HEK293 (cell line): ENCODE data around the gene SRD5A1.

Source experiments
- KLF9 ChIP-seq: fragments of 450-650 bp; formaldehyde crosslinking; IDR thresholded peaks from 2 replicates; pipeline ENCODE4 v1.5.1; 2016; ENCODE audit warnings: missing biosample characterization, missing genetic modification characterization, low read depth
- SP2 ChIP-seq: fragments of 450-650 bp; formaldehyde crosslinking; IDR thresholded peaks from 2 replicates; pipeline ENCODE4 v1.5.1; 2016; ENCODE audit warnings: missing biosample characterization, missing genetic modification characterization
- TCF7L2 ChIP-seq: IDR thresholded peaks from 2 replicates; pipeline ENCODE4 v1.6.1; 2011; ENCODE audit warnings: low read depth, mild to moderate bottlenecking, inconsistent platforms, low read length, moderate library complexity, borderline replicate concordance
- ZBTB48 ChIP-seq: fragments of 450-650 bp; formaldehyde crosslinking; IDR thresholded peaks from 2 replicates; pipeline ENCODE4 v1.5.1; 2016; ENCODE audit warnings: missing biosample characterization, missing genetic modification characterization
- ZBTB8A ChIP-seq: fragments of 450-650 bp; formaldehyde crosslinking; IDR thresholded peaks from 2 replicates; pipeline ENCODE4 v1.5.1; 2016; ENCODE audit warnings: missing biosample characterization, missing genetic modification characterization
- ZNF133 ChIP-seq: fragments of 450-650 bp; formaldehyde crosslinking; IDR thresholded peaks from 2 replicates; pipeline ENCODE4 v1.5.1; 2016; ENCODE audit warnings: missing biosample characterization, missing genetic modification characterization
- ZNF146 ChIP-seq: fragments of 450-650 bp; formaldehyde crosslinking; IDR thresholded peaks from 2 replicates; pipeline ENCODE4 v1.5.1; 2016; ENCODE audit warnings: missing biosample characterization, missing genetic modification characterization
- ZNF155 ChIP-seq: fragments of 450-650 bp; formaldehyde crosslinking; IDR thresholded peaks from 2 replicates; pipeline ENCODE4 v1.5.1; 2016; ENCODE audit warnings: missing biosample characterization, missing genetic modification characterization
- ZNF169 ChIP-seq: fragments of 450-650 bp; formaldehyde crosslinking; IDR thresholded peaks from 2 replicates; pipeline ENCODE4 v1.5.1; 2016; ENCODE audit warnings: missing biosample characterization, missing genetic modification characterization
- ZNF211 ChIP-seq: fragments of 450-650 bp; formaldehyde crosslinking; IDR thresholded peaks from 2 replicates; pipeline ENCODE4 v1.5.1; 2016; ENCODE audit warnings: low read depth, missing biosample characterization, missing genetic modification characterization
- ZNF292 ChIP-seq: fragments of 450-650 bp; formaldehyde crosslinking; IDR thresholded peaks from 2 replicates; pipeline ENCODE4 v1.5.1; 2016; ENCODE audit warnings: low read depth, missing biosample characterization, missing genetic modification characterization, borderline replicate concordance
- ZNF302 ChIP-seq: fragments of 450-650 bp; formaldehyde crosslinking; IDR thresholded peaks from 2 replicates; pipeline ENCODE4 v1.5.1; 2016; ENCODE audit warnings: missing biosample characterization, missing genetic modification characterization, low read depth
- ZNF324 ChIP-seq: fragments of 450-650 bp; formaldehyde crosslinking; IDR thresholded peaks from 2 replicates; pipeline ENCODE4 v1.5.1; 2016; ENCODE audit warnings: missing biosample characterization, missing genetic modification characterization
- ZNF404 ChIP-seq: fragments of 450-650 bp; formaldehyde crosslinking; IDR thresholded peaks from 2 replicates; pipeline ENCODE4 v1.5.1; 2017; ENCODE audit warnings: missing biosample characterization, missing genetic modification characterization
- ZNF514 ChIP-seq: fragments of 450-650 bp; formaldehyde crosslinking; IDR thresholded peaks from 2 replicates; pipeline ENCODE4 v1.5.1; 2016; ENCODE audit warnings: missing biosample characterization, missing genetic modification characterization
- ZNF555 ChIP-seq: fragments of 450-650 bp; formaldehyde crosslinking; conservative IDR thresholded peaks from 2 replicates; pipeline ENCODE4 v1.5.1; 2017; ENCODE audit warnings: missing biosample characterization, mild to moderate bottlenecking, missing genetic modification characterization, inconsistent platforms
- ZNF571 ChIP-seq: fragments of 450-650 bp; formaldehyde crosslinking; IDR thresholded peaks from 2 replicates; pipeline ENCODE4 v1.5.0; 2017; ENCODE audit warnings: missing biosample characterization, missing genetic modification characterization
- ZNF707 ChIP-seq: fragments of 450-650 bp; formaldehyde crosslinking; IDR thresholded peaks from 2 replicates; pipeline ENCODE4 v1.5.1; 2016; ENCODE audit warnings: missing biosample characterization, missing genetic modification characterization
- ZNF768 ChIP-seq: fragments of 450-650 bp; formaldehyde crosslinking; IDR thresholded peaks from 2 replicates; pipeline ENCODE4 v1.5.1; 2018; ENCODE audit warnings: missing biosample characterization, mild to moderate bottlenecking, missing genetic modification characterization
- ZNF843 ChIP-seq: fragments of 450-650 bp; formaldehyde crosslinking; IDR thresholded peaks from 2 replicates; pipeline ENCODE4 v1.5.1; 2016; ENCODE audit warnings: missing biosample characterization, missing genetic modification characterization
- ZSCAN16 ChIP-seq: fragments of 450-650 bp; formaldehyde crosslinking; IDR thresholded peaks from 2 replicates; pipeline ENCODE4 v1.5.1; 2016; ENCODE audit warnings: missing biosample characterization, missing genetic modification characterization
- TF ChIP-seq, protein P1 (sequence below): fragments of 450-650 bp; formaldehyde crosslinking; IDR thresholded peaks from 2 replicates; pipeline ENCODE4 v1.5.1; 2016; ENCODE audit warnings: missing biosample characterization, missing genetic modification characterization
- TF ChIP-seq, protein P2 (sequence below): fragments of 450-650 bp; formaldehyde crosslinking; IDR thresholded peaks from 2 replicates; pipeline ENCODE4 v1.5.1; 2016; ENCODE audit warnings: missing biosample characterization, missing genetic modification characterization
- TF ChIP-seq, protein P3 (sequence below): fragments of 450-650 bp; formaldehyde crosslinking; IDR thresholded peaks from 2 replicates; pipeline ENCODE4 v1.5.1; 2017; ENCODE audit warnings: missing biosample characterization, missing genetic modification characterization
- TF ChIP-seq, protein P4 (sequence below): fragments of 450-650 bp; formaldehyde crosslinking; IDR thresholded peaks from 2 replicates; pipeline ENCODE4 v1.5.1; 2016; ENCODE audit warnings: missing biosample characterization, missing genetic modification characterization, borderline replicate concordance
- TF ChIP-seq, protein P5 (sequence below): fragments of 450-650 bp; formaldehyde crosslinking; IDR thresholded peaks from 2 replicates; pipeline ENCODE4 v1.5.1; 2017; ENCODE audit warnings: missing biosample characterization, missing genetic modification characterization
- TF ChIP-seq, protein P6 (sequence below): fragments of 450-650 bp; formaldehyde crosslinking; IDR thresholded peaks from 2 replicates; pipeline ENCODE4 v1.5.1; 2016; ENCODE audit warnings: missing biosample characterization, missing genetic modification characterization
- TF ChIP-seq, protein P7 (sequence below): fragments of 450-650 bp; formaldehyde crosslinking; IDR thresholded peaks from 2 replicates; pipeline ENCODE4 v1.5.1; 2016; ENCODE audit warnings: missing biosample characterization, missing genetic modification characterization

The SRD5A1 gene

DNA sequence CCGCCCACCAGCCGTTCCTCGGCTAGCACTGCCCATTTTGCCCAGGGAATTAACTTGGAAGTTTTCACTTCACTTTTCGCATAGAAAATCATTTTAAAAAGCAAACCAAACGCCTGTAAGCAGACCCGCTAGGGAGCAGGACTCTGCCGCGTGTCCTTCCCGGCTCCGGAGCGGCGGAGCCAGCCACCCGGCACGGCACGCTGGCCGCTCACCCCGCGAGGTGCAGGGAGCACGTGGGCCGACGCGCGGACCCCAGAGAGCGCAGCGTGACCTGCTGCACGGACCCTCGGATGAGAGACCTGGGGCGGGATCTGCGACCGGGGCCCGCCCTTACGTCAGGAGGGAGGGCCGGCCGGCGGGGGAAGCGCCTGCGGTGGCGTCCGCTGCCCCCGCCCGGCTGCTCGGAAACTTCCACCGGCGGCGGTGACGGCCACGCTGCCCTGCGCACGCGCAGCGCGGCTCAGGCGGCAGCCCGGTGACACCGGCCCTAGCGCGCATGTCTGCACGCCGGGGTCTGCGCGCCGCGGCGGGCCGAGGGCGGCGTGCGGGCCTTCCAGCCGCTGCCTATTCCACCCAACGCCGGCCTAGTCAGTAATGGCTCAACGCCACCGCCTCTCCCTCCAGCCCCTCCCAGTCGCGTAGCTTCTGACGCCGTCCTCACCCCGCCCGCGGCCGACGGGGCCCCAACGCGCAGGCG lies 79.5 kb downstream of the SRD5A1 start (continued):
- TF ChIP-seq, protein P1, sequence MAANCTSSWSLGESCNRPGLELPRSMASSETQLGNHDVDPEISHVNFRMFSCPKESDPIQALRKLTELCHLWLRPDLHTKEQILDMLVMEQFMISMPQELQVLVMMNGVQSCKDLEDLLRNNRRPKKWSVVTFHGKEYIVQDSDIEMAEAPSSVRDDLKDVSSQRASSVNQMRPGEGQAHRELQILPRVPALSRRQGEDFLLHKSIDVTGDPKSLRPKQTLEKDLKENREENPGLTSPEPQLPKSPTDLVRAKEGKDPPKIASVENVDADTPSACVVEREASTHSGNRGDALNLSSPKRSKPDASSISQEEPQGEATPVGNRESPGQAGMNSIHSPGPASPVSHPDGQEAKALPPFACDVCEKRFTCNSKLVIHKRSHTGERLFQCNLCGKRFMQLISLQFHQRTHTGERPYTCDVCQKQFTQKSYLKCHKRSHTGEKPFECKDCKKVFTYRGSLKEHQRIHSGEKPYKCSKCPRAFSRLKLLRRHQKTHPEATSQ, result peak; percentile 78; the same call in 1 of the 2 replicates
- TF ChIP-seq ZNF324 (tag by site-specific recombination) (peak; percentile 40; the same call in 1 of the 2 replicates), ZNF155 (tag by site-specific recombination) (no peak), ZNF133 (tag by site-specific recombination) (no peak), ZNF146 (tag by site-specific recombination) (peak; percentile 28; the same call in 1 of the 2 replicates), ZNF211 (tag by site-specific recombination) (no peak), ZNF843 (tag by site-specific recombination) (0 out of 2 replicates have a peak, but pooled peaks have one; percentile 32), ZNF292 (no peak), ZSCAN16 (tag by site-specific recombination) (no peak), ZNF768 (tag by site-specific recombination) (no peak), ZNF571 (no peak), SP2 (peak; percentile 82), TCF7L2 (no peak), ZNF404 (no peak), ZNF302 (tag by site-specific recombination) (no peak), ZNF707 (tag by site-specific recombination) (no peak), ZBTB8A (tag by site-specific recombination) (no peak), KLF9 (tag by site-specific recombination) (no peak), ZNF514 (tag by site-specific recombination) (no peak), ZNF169 (no peak), ZBTB48 (tag by site-specific recombination) (peak; percentile 80), ZNF555 (tag by site-specific recombination) (no peak)
- TF ChIP-seq, protein P2, sequence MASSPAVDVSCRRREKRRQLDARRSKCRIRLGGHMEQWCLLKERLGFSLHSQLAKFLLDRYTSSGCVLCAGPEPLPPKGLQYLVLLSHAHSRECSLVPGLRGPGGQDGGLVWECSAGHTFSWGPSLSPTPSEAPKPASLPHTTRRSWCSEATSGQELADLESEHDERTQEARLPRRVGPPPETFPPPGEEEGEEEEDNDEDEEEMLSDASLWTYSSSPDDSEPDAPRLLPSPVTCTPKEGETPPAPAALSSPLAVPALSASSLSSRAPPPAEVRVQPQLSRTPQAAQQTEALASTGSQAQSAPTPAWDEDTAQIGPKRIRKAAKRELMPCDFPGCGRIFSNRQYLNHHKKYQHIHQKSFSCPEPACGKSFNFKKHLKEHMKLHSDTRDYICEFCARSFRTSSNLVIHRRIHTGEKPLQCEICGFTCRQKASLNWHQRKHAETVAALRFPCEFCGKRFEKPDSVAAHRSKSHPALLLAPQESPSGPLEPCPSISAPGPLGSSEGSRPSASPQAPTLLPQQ, result peak; percentile 90
- TF ChIP-seq, protein P3, sequence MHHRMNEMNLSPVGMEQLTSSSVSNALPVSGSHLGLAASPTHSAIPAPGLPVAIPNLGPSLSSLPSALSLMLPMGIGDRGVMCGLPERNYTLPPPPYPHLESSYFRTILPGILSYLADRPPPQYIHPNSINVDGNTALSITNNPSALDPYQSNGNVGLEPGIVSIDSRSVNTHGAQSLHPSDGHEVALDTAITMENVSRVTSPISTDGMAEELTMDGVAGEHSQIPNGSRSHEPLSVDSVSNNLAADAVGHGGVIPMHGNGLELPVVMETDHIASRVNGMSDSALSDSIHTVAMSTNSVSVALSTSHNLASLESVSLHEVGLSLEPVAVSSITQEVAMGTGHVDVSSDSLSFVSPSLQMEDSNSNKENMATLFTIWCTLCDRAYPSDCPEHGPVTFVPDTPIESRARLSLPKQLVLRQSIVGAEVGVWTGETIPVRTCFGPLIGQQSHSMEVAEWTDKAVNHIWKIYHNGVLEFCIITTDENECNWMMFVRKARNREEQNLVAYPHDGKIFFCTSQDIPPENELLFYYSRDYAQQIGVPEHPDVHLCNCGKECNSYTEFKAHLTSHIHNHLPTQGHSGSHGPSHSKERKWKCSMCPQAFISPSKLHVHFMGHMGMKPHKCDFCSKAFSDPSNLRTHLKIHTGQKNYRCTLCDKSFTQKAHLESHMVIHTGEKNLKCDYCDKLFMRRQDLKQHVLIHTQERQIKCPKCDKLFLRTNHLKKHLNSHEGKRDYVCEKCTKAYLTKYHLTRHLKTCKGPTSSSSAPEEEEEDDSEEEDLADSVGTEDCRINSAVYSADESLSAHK (tag by site-specific recombination), result no peak
- TF ChIP-seq, protein P4, sequence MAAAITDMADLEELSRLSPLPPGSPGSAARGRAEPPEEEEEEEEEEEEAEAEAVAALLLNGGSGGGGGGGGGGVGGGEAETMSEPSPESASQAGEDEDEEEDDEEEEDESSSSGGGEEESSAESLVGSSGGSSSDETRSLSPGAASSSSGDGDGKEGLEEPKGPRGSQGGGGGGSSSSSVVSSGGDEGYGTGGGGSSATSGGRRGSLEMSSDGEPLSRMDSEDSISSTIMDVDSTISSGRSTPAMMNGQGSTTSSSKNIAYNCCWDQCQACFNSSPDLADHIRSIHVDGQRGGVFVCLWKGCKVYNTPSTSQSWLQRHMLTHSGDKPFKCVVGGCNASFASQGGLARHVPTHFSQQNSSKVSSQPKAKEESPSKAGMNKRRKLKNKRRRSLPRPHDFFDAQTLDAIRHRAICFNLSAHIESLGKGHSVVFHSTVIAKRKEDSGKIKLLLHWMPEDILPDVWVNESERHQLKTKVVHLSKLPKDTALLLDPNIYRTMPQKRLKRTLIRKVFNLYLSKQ (tag by site-specific recombination), result no peak
- TF ChIP-seq, protein P5, sequence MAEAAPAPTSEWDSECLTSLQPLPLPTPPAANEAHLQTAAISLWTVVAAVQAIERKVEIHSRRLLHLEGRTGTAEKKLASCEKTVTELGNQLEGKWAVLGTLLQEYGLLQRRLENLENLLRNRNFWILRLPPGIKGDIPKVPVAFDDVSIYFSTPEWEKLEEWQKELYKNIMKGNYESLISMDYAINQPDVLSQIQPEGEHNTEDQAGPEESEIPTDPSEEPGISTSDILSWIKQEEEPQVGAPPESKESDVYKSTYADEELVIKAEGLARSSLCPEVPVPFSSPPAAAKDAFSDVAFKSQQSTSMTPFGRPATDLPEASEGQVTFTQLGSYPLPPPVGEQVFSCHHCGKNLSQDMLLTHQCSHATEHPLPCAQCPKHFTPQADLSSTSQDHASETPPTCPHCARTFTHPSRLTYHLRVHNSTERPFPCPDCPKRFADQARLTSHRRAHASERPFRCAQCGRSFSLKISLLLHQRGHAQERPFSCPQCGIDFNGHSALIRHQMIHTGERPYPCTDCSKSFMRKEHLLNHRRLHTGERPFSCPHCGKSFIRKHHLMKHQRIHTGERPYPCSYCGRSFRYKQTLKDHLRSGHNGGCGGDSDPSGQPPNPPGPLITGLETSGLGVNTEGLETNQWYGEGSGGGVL (tag by site-specific recombination), result peak; percentile 97
- TF ChIP-seq, protein P6, sequence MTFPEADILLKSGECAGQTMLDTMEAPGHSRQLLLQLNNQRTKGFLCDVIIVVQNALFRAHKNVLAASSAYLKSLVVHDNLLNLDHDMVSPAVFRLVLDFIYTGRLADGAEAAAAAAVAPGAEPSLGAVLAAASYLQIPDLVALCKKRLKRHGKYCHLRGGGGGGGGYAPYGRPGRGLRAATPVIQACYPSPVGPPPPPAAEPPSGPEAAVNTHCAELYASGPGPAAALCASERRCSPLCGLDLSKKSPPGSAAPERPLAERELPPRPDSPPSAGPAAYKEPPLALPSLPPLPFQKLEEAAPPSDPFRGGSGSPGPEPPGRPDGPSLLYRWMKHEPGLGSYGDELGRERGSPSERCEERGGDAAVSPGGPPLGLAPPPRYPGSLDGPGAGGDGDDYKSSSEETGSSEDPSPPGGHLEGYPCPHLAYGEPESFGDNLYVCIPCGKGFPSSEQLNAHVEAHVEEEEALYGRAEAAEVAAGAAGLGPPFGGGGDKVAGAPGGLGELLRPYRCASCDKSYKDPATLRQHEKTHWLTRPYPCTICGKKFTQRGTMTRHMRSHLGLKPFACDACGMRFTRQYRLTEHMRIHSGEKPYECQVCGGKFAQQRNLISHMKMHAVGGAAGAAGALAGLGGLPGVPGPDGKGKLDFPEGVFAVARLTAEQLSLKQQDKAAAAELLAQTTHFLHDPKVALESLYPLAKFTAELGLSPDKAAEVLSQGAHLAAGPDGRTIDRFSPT (tag by site-specific recombination), result no peak
- TF ChIP-seq, protein P7, sequence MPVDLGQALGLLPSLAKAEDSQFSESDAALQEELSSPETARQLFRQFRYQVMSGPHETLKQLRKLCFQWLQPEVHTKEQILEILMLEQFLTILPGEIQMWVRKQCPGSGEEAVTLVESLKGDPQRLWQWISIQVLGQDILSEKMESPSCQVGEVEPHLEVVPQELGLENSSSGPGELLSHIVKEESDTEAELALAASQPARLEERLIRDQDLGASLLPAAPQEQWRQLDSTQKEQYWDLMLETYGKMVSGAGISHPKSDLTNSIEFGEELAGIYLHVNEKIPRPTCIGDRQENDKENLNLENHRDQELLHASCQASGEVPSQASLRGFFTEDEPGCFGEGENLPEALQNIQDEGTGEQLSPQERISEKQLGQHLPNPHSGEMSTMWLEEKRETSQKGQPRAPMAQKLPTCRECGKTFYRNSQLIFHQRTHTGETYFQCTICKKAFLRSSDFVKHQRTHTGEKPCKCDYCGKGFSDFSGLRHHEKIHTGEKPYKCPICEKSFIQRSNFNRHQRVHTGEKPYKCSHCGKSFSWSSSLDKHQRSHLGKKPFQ (tag by site-specific recombination), result no peak
